Mucosa of descending colon (tissue), 3 donors: ENCODE measurements around the gene TUNAR. TPM values are rescaled to one million over a fixed set of nuclear protein-coding genes. Genes with fewer than 3 reads are reported as not detected.

Experiments
- ATAC-seq: fragments of 200-7000 bp; cut with Tn5 transposase; one replicate; pipeline ENCODE4 v1.9.1; 2020; ENCODE audit warnings: mild to moderate bottlenecking, moderate library complexity
- DNase-seq, 3 donors: peaks; one replicate each; pipeline ENCODE4 v3.0.0-alpha.2; 2020
- H3K36me3 ChIP-seq: fragments of 200-600 bp; one replicate; pipeline ENCODE4 v1.8.0; 2021; ENCODE audit warnings: low read depth, mild to moderate bottlenecking
- H3K4me1 ChIP-seq: fragments of 200-600 bp; one replicate; pipeline ENCODE4 v1.8.0; 2021; ENCODE audit warnings: low read depth, mild to moderate bottlenecking
- H3K4me3 ChIP-seq: fragments of 200-600 bp; one replicate; pipeline ENCODE4 v1.8.0; 2021; ENCODE audit warnings: mild to moderate bottlenecking
- H3K9me3 ChIP-seq: fragments of 200-600 bp; one replicate; pipeline ENCODE4 v1.8.0; 2021; ENCODE audit warnings: mild to moderate bottlenecking
- intact Hi-C, 2 donors: fragments of 100-400 bp; cut with DNase I in 1 of 2; cut with micrococcal nuclease in 1 of 2; formaldehyde crosslinking; loops; one replicate each; pipeline versions ENCODE4 v1.11.0 to v1.11.1; 2022; cut with DNase I, micrococcal nuclease
- total RNA-seq, 3 donors: library from RNA; stranded (reverse); fragmentation: NEBNext Ultra II Directional in 2 of 3; extraction: Animal tissue kit (Norgen Biotek cat#: 25700) in 2 of 3; gene quantifications; one replicate each; pipeline versions ENCODE4 v1.2.1 to v1.2.4, GENCODE V29; 2021 to 2023
- TF ChIP-seq, protein P1 (sequence below): fragments of 200-600 bp; IDR thresholded peaks from one replicate; pipeline ENCODE4 v1.8.0; 2022; ENCODE audit warnings: antibody characterized with exemption, mild to moderate bottlenecking
- donor health status: DM: no; HTN: no; CAD: no; lungs with moderate emphysema.
- donor health status: DM: no; HTN: no; CAD: no.
- donor health status: DM: no; HTN: yes; CAD: no.

Gene TUNAR
- total RNA-seq, 3 donors from 2014 or later, result not detected

DNA sequence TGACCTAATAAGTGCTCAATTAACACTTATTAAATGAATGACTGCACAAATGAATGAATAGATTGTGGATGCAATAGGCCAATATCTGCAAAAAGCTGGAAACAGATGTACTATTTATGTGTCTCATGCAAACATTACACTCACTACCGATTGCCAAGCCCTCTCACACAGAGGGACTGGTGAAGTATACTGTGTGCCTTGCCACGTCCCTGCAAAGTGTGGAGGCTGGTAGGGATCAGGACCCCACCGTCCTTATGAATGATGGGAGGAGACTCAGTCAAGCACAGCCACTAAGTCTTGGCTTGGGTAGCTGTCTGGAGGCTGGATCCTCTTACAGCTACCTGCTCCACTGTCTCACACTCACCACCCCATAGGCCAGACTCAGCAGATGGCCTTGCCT is 3.9 kb upstream of the TUNAR start:
- no peaks in the 10 kb centered on the region for H3K36me3 ChIP-seq
- H3K4me3 ChIP-seq, result no peak overlapping the region
- intact Hi-C loops, result no loop called here
- TF ChIP-seq, protein P1, sequence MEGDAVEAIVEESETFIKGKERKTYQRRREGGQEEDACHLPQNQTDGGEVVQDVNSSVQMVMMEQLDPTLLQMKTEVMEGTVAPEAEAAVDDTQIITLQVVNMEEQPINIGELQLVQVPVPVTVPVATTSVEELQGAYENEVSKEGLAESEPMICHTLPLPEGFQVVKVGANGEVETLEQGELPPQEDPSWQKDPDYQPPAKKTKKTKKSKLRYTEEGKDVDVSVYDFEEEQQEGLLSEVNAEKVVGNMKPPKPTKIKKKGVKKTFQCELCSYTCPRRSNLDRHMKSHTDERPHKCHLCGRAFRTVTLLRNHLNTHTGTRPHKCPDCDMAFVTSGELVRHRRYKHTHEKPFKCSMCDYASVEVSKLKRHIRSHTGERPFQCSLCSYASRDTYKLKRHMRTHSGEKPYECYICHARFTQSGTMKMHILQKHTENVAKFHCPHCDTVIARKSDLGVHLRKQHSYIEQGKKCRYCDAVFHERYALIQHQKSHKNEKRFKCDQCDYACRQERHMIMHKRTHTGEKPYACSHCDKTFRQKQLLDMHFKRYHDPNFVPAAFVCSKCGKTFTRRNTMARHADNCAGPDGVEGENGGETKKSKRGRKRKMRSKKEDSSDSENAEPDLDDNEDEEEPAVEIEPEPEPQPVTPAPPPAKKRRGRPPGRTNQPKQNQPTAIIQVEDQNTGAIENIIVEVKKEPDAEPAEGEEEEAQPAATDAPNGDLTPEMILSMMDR, result no peak
- ATAC-seq (no peak), DNase-seq (no peak)
- H3K4me1 ChIP-seq, result no peaks in the 10 kb centered on the region
- no peaks in the 10 kb centered on the region for H3K9me3 ChIP-seq

DNA sequence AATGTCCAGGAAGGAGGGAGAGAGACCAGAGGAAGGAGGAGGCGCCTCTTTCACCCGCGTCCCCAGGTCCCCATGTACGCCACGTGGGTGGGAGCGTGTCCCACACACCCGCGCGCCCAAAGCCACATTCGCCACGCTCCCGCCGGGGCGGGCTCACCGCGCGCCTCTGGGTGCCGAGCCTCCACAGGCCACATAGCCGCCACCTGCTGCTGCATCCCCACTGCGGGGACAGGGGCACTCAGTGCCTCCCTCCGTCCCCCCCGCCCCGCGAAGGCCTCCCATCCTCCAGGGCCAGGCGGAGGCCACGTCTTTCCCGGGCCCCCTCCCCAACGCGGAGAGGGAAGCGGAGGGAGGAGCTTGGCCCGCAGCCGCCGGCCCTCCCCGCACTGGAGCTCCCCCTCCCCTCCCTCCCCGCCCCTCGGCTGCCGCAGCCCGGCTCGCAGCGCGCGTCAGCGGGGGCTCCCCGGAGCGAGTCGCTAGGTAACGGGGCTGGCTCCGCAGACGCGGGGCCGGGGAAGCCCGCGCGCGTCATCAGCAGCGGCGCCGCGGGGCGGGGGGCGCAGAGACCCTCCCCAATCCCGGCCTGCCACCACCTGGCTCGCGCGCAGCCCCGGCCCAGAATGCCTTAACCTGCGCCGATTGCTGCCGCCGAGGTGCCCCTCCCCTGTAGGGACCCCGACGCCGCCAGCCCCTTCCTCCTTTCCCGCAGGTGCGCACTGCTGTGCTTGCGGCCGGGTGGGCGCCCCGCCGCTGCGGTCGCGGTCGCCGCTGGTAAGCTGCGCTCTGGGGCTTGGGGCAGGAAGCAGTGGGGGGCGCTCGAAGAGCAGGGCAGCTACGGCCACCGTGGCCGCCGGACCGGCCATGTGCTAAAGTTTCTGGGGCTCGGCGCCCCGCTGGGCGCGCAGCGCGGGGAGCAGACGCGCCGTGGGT is 536 bp upstream of the TUNAR start:
- ATAC-seq (no peak), DNase-seq (no peak)
- H3K36me3 ChIP-seq, result no peaks in the 10 kb centered on the region
- H3K4me1 ChIP-seq, result no peaks in the 10 kb centered on the region
- TF ChIP-seq, protein P1, result no peak
- H3K9me3 ChIP-seq, result no peaks in the 10 kb centered on the region
- intact Hi-C loops, result no loop called here
- no peak overlapping the region for H3K4me3 ChIP-seq

DNA sequence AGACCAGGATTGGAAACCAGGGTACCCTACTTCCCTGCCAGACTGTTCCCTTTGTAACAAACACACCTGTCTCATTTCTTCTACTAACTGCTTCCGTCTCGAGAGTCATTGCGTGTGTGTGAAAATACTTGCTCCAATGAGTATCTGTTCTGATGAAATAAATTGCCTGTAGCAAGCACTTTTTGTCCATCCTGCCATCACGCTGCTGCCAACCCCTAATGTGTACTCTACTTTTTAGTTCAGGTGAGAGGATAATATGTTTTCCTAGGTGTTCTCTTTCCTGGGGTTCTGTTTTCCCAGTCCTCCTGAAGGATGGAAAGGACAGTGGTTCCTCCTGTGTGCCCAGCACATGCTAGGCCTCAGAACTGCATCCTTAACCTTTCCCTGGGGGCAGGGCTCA is 1.0 kb downstream of the TUNAR start:
- intact Hi-C loops, result no loop called here
- no peak for DNase-seq
- TF ChIP-seq, protein P1, result no peak
- Histone ChIP-seq H3K4me1 (no peaks in the 10 kb centered on the region), H3K36me3 (no peaks in the 10 kb centered on the region), H3K9me3 (no peaks in the 10 kb centered on the region), H3K4me3 (no peak overlapping the region)
- no peak for ATAC-seq

DNA sequence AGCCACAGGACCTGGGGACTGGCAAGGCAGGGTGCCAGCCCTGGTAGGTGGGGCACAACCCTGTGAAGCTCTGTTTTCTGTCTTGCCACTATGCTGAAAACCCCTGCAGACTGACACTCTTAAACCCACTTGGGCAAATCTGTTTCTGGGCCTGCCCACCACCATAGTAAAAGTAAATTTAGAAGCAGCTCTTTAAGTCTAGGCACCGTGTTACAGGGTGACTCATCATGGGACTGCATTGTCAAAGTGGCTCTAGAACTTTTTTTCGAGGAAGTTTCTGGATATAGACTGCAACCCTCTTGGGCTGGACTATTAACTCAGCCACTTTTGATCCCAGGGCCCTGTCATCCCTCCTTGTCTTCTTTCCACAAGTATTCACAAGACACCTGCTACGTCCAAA is 7.7 kb downstream of the TUNAR start:
- no peaks in the 10 kb centered on the region for H3K4me1 ChIP-seq
- no peak for ATAC-seq
- H3K4me3 ChIP-seq, result no peak overlapping the region
- H3K9me3 ChIP-seq, result no peaks in the 10 kb centered on the region
- no peaks in the 10 kb centered on the region for H3K36me3 ChIP-seq
- DNase-seq, result no peak
- TF ChIP-seq, protein P1, result no peak
- intact Hi-C loops, result no loop called here

DNA sequence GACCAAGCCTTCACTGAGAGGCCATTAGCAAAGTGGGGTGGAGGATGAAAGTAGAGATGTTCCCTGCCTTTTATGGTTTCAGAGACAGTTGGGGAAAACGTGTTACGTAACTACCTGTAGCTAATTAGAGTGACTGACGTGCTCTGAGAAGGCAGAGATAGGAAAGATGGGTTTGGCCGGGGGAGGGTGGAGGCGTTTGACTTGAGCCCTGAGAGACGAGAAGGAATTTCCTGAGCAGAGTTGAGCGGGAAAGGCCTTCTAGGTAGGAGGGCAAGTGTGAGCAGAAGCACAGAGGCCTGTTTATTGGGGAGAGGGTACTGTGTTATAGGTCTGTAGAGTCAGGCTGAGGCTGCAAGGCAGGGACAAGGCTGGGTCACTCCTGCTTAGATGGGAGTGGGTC is 8.6 kb downstream of the TUNAR start:
- TF ChIP-seq, protein P1, result no peak
- DNase-seq (no peak), ATAC-seq (no peak)
- no peaks in the 10 kb centered on the region for H3K9me3 ChIP-seq
- H3K4me1 ChIP-seq, result no peaks in the 10 kb centered on the region
- H3K36me3 ChIP-seq, result no peaks in the 10 kb centered on the region
- no peak overlapping the region for H3K4me3 ChIP-seq
- intact Hi-C loops, result no loop called here
